Anterior cingulate cortex (tissue), 58 donors: ENCODE measurements around the gene TICAM2.
"Not testable (repeated sequence)": the region's sequence is repeated elsewhere in the genome, so short reads cannot be mapped to it uniquely, and the experiment has no call there.

Experiments used
- DNase-seq, 58 donors: peaks; one replicate each; lab custom pipeline; 2025; lab: John Stamatoyannopoulos, UW

TICAM2 gene

GRCh38 chr5:115601701-115602590 lies at the start of gene TICAM2:
TSS of gene TICAM2 (minus strand) at chr5:115602479. CDS start at chr5:115581256, 21,223 bp downstream.
- DNase-seq, result peak in 55 of 58 donors; percentile 31 to 82 (median 64)

- no peak for DNase-seq
These were observed 47.3 kb upstream of the TICAM2 start for GRCh38 chr5:115649541-115649940.

GRCh38 chr5:115648056-115648455 lies 45.8 kb upstream of the TICAM2 start:
- DNase-seq, result no peak

- DNase-seq, result not testable (repeated sequence)
These were observed 43.1 kb upstream of the TICAM2 start for GRCh38 chr5:115645386-115645785.

GRCh38 chr5:115644046-115644445 lies 41.8 kb upstream of the TICAM2 start:
- DNase-seq, result no peak

GRCh38 chr5:115641948-115642347 lies 39.7 kb upstream of the TICAM2 start:
- no peak for DNase-seq

- no peak for DNase-seq
These were observed 38.0 kb upstream of the TICAM2 start for GRCh38 chr5:115640274-115640673.

GRCh38 chr5:115639377-115639776 lies 37.1 kb upstream of the TICAM2 start:
- no peak for DNase-seq

- DNase-seq, result no peak
These were observed 35.2 kb upstream of the TICAM2 start for GRCh38 chr5:115637507-115637906.

- DNase-seq, result no peak
These were observed 33.7 kb upstream of the TICAM2 start for GRCh38 chr5:115636008-115636407.

- DNase-seq, result peak in 57 of 58 donors; percentile 2 to 90 (median 70)
These were observed 32.3 kb upstream of the TICAM2 start for GRCh38 chr5:115634343-115635132.

GRCh38 chr5:115629903-115630302 lies 27.6 kb upstream of the TICAM2 start:
- no peak for DNase-seq

- no peak for DNase-seq
These were observed 25.1 kb upstream of the TICAM2 start for GRCh38 chr5:115627295-115627865.

GRCh38 chr5:115626445-115626823 lies 24.2 kb upstream of the TICAM2 start:
- DNase-seq, result no peak

GRCh38 chr5:115625579-115626444 lies 23.5 kb upstream of the TICAM2 start, which contains the start of gene TMED7:
TSS of gene TMED7 (minus strand) at chr5:115626036. CDS start at chr5:115625792, 244 bp downstream.
- peak; percentile 79 to 99 (median 97) for DNase-seq

GRCh38 chr5:115624994-115625393 lies 22.7 kb upstream of the TICAM2 start:
- no peak for DNase-seq

- DNase-seq, result no peak
These were observed 21.4 kb upstream of the TICAM2 start for GRCh38 chr5:115623658-115624057.

- no peak for DNase-seq
These were observed 19.2 kb upstream of the TICAM2 start for GRCh38 chr5:115621365-115621900.

- no peak for DNase-seq
These were observed 14.6 kb upstream of the TICAM2 start for GRCh38 chr5:115616892-115617291.

GRCh38 chr5:115616472-115616871 lies 14.2 kb upstream of the TICAM2 start:
- no peak for DNase-seq
